ENCODE data around the gene TPO.
A peak's percentile ranks its signal among the peaks of the same experiment; 100 is the strongest.
"Not testable (repeated sequence)": the region's sequence is repeated elsewhere in the genome, so short reads cannot be mapped to it uniquely, and the experiment has no call there.

TPO gene

DNA sequence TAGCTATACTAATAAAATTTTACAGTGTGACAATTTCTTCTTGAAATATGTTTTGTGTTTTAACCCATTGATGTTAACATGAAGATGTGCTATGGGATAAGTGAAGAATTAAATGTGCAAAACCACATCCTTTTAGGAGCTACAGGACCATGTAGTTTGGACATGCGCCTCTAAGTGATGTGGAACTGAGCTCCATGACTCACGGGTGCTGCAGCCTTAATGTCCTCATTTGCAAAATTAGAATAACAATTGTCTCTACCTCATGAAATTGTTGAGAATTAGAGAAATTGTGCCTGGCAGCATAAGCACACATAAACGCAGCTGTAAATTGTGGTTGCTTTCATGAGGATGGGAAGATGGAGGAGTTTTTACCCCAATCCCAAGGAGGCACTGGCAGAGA, 31.6 kb upstream of the TPO start:
- no peak overlapping the region for H3K27ac ChIP-seq (ENCODE audit: low read depth, low read length)
- H3K27me3 ChIP-seq (ENCODE audit: insufficient read depth, low read length): peaks cover 4% of the 10 kb centered on the region
- no peak overlapping the region for H3K9ac ChIP-seq (ENCODE audit: low read depth, low read length)
- H3K36me3 ChIP-seq (ENCODE audit: insufficient read depth, low read length): no peaks in the 10 kb centered on the region
- 59% methylated on average over 3 of the region's 3 CpGs for WGBS
- no peaks in the 10 kb centered on the region for H3K4me1 ChIP-seq (ENCODE audit: insufficient read depth, low read length)
- H3K9me3 ChIP-seq (ENCODE audit: insufficient read depth, low read depth, low read length): no peaks in the 10 kb centered on the region
- no peak overlapping the region for H3K4me3 ChIP-seq (ENCODE audit: low read length)

DNA sequence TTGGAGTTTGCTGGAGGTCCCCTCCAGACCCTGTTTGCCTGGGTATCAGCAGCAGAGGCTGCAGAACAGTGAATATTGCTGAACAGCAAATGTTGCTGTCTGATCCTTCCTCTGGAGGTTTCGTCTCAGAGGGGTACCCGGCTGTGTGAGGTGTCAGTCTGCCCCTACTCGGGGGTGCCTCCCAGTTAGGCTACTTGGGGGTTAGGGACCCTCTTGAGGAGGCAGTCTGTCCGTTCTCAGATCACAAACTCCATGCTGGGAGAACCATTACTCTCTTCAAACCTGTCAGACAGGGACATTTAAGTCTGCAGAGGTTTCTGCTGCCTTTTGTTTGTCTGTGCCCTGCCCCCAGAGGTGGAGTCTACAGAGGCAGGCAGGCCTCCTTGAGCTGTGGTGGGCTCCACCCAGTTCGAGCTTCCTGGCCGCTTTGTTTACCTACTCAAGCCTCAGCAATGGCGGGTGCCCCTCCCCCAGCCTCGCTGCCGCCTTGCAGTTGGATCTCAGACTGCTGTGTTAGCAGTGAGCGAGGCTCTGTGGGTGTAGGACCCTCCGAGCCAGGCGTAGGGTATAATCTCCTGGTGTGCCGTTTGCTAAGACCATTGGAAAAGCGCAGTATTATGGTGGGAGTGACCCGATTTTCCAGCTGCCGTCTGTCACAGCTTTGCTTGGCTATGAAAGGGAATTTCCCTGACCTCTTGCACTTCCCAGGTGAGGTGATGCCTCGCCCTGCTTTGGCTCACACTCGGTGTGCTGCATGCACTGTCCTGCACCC, 25.1 kb upstream of the TPO start:
- H3K36me3 ChIP-seq (ENCODE audit: insufficient read depth, low read length); H3K9me3 ChIP-seq (ENCODE audit: insufficient read depth, low read depth, low read length); H3K4me1 ChIP-seq (ENCODE audit: insufficient read depth, low read length); H3K27ac ChIP-seq (ENCODE audit: low read depth, low read length): not testable (repeated sequence)
- H3K9ac ChIP-seq (ENCODE audit: low read depth, low read length): peak overlapping the region; percentile 80
- WGBS: 6% methylated on average over 18 of the region's 18 CpGs
- peaks cover 10% of the 10 kb centered on the region for H3K27me3 ChIP-seq (ENCODE audit: insufficient read depth, low read length)
- peak overlapping the region; percentile 57 for H3K4me3 ChIP-seq (ENCODE audit: low read length)

DNA sequence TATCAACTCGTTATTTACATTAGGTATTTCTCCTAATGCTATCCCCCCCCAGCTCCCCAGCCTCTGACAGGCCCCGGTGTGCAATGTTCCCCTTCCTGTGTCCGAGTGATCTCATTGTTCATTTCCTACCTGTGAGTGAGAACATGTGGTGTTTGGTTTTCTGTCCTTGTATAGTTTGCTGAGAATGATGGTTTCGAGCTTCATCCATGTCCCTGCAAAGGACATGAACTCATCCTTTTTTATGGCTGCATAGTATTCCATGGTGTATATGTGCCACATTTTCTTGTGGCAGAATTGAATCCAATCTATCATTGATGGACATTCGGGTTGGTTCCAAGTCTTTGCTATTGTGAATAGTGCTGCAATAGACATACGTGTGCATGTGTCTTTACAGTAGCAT, 23.1 kb upstream of the TPO start:
- not testable (repeated sequence) for H3K27ac ChIP-seq (ENCODE audit: low read depth, low read length); H3K4me3 ChIP-seq (ENCODE audit: low read length); H3K4me1 ChIP-seq (ENCODE audit: insufficient read depth, low read length); H3K9ac ChIP-seq (ENCODE audit: low read depth, low read length); H3K36me3 ChIP-seq (ENCODE audit: insufficient read depth, low read length); H3K9me3 ChIP-seq (ENCODE audit: insufficient read depth, low read depth, low read length)
- peaks cover 10% of the 10 kb centered on the region for H3K27me3 ChIP-seq (ENCODE audit: insufficient read depth, low read length)
- WGBS: 87% methylated on average over 6 of the region's 6 CpGs

DNA sequence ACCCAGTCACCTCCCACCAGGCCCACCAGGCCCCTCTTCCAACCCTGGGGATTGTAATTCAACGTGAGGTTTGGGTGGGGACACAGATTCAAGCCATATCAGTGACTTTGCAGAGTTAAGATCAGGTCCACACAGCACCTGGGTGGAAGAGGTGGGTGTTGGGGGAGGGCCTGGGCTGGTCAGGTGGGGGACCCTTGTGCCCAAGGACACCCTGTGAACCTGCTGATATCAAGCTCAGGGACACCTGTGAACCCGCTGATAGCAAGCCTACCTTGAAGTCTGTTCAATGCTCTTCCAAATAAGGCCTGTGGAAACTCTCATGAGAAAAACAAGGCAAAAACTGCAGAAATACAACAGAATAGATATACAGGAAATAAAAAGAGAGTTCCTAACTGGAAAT, 19.9 kb upstream of the TPO start:
- no peak overlapping the region for H3K4me3 ChIP-seq (ENCODE audit: low read length)
- no peaks in the 10 kb centered on the region for H3K36me3 ChIP-seq (ENCODE audit: insufficient read depth, low read length)
- H3K4me1 ChIP-seq (ENCODE audit: insufficient read depth, low read length): peaks cover 3% of the 10 kb centered on the region; the same call in 1 of the 2 replicates
- H3K9ac ChIP-seq (ENCODE audit: low read depth, low read length): no peak overlapping the region
- no peak overlapping the region for H3K27ac ChIP-seq (ENCODE audit: low read depth, low read length)
- no peaks in the 10 kb centered on the region for H3K9me3 ChIP-seq (ENCODE audit: insufficient read depth, low read depth, low read length)
- 0 out of 2 replicates have a peak, but pooled peaks cover 3% of the 10 kb centered on the region for H3K27me3 ChIP-seq (ENCODE audit: insufficient read depth, low read length)
- WGBS: 94% methylated on average over 2 of the region's 2 CpGs

DNA sequence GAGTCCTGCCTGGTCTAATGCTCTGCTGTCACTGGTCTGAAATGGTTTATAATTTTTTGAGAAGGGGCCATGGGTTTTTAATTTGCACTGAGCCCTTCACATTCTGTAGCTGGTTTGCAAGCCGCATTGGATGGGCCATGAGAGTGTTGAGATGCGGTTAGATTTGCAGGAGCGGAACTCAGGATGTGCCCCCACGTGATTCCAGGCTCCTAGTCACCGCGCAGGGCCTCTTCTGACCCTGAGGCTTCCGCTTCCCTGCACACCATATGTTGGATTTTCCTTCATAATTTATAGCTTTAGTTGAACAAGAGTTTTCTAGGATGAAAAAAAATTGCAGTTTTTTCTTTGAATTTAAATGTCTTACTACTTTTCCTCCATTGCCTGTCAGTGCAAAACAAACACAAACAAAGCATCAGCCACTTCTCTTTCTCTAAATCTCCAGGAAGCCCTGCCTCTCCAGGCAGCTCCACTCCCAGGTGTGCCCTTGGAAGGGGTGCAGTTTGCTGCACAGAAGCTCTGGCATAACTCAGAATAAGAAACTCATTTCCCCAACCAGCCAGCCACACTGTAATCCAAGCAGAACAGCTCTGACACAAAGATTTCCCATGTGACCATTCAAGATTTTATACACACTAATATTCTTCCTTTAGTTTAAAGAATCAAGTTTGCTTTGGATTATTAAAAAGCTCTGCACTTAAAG, 18.4 kb upstream of the TPO start:
- H3K4me3 ChIP-seq (ENCODE audit: low read length): no peak overlapping the region
- no peaks in the 10 kb centered on the region for H3K9me3 ChIP-seq (ENCODE audit: insufficient read depth, low read depth, low read length)
- H3K36me3 ChIP-seq (ENCODE audit: insufficient read depth, low read length): no peaks in the 10 kb centered on the region
- H3K27me3 ChIP-seq (ENCODE audit: insufficient read depth, low read length): no peaks in the 10 kb centered on the region
- WGBS: 94% methylated on average over 7 of the region's 7 CpGs
- no peak overlapping the region for H3K27ac ChIP-seq (ENCODE audit: low read depth, low read length)
- H3K4me1 ChIP-seq (ENCODE audit: insufficient read depth, low read length): no peaks in the 10 kb centered on the region
- no peak overlapping the region for H3K9ac ChIP-seq (ENCODE audit: low read depth, low read length)

DNA sequence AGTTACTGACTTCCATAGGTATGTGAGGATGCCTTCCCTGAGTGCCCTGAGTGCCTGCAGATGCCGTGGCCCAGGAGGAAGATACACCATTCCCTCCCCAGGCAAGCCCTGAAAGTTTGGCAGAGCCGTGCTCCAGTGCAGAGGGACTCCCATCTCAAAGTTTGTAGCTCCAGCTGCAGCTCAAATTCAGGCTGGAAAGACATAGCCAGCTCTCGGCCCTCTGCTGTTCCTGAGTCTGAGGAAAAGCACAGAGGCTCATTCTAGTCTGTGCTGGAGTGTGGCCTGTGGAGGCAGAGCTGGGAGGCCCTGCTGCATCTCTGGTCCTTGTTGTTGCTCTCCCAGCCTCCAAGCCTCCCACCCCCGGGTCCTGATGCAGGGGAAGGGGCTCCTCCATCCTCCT, 15.9 kb upstream of the TPO start:
- WGBS: 84% methylated on average over 4 of the region's 4 CpGs
- H3K9me3 ChIP-seq (ENCODE audit: insufficient read depth, low read depth, low read length): no peaks in the 10 kb centered on the region
- no peaks in the 10 kb centered on the region for H3K36me3 ChIP-seq (ENCODE audit: insufficient read depth, low read length)
- H3K27ac ChIP-seq (ENCODE audit: low read depth, low read length): no peak overlapping the region
- H3K4me1 ChIP-seq (ENCODE audit: insufficient read depth, low read length): no peaks in the 10 kb centered on the region
- no peaks in the 10 kb centered on the region for H3K27me3 ChIP-seq (ENCODE audit: insufficient read depth, low read length)
- H3K4me3 ChIP-seq (ENCODE audit: low read length): no peak overlapping the region
- H3K9ac ChIP-seq (ENCODE audit: low read depth, low read length): no peak overlapping the region

DNA sequence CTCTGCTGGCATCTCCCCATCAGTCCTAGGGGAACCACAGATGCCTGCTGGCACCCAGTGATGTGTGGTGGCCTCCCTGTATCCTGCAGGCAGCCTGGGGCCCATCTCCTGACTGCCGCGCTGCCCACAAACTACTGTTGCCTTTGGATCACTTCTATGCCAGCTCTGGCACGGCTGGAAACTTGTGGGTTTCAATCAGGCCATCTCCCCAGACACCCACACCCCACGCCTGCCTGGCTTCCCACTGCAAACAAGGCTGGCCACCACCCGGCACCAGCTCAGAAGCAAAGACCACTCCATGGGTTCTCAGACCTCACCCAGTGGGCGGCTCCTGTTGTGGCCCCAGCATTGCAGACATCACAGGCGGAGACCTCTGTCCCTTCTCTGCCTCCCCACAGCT, 15.1 kb upstream of the TPO start:
- 95% methylated on average over 7 of the region's 7 CpGs for WGBS

DNA sequence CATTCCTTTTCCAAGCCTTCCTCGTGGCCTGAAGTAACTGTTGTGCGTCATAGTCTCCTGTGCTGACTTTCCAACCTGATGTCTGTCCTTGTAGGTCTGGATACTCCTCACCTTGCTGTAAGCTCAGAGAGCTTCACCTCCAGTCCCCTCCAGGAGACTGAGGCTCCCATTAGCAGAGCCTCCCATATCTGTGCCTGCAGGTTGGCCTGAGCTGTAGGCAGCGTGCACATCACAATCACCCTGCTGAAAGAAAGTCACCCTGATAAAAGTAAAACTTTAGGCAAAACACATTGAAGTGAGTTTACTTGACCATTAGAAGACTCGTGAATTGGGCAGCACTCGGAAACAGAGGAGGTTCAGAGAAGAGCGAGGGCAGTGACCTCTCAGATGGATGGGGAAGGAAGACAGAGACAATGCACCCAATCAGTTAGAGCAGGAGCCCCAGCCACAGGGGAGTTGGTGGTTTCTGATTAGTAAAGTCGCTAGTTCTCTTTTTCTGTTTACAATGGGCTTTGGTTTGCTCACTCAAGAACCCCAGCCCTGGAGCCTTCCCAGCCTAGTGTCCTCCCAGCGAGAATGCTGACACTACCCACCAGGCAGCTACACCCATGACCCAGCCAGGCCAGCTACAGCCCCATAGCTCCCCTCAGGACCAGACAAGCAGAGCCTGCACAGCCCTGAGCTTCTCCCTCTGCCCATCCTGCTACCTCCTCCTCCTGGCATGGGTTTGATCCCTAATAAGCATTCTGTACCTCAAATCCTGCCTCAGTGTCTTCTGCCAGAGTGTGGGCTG, 12.1 kb upstream of the TPO start:
- no peaks in the 10 kb centered on the region for H3K27me3 ChIP-seq (ENCODE audit: insufficient read depth, low read length)
- H3K9ac ChIP-seq (ENCODE audit: low read depth, low read length): no peak overlapping the region
- H3K4me1 ChIP-seq (ENCODE audit: insufficient read depth, low read length): no peaks in the 10 kb centered on the region
- WGBS: 90% methylated on average over 8 of the region's 8 CpGs
- H3K36me3 ChIP-seq (ENCODE audit: insufficient read depth, low read length): no peaks in the 10 kb centered on the region
- H3K27ac ChIP-seq (ENCODE audit: low read depth, low read length): no peak overlapping the region
- H3K9me3 ChIP-seq (ENCODE audit: insufficient read depth, low read depth, low read length): no peaks in the 10 kb centered on the region
- no peak overlapping the region for H3K4me3 ChIP-seq (ENCODE audit: low read length)

More for the DNA sequence above, 15.1 kb upstream of the TPO start:
- Histone ChIP-seq H3K36me3 (ENCODE audit: insufficient read depth, low read length) (no peaks in the 10 kb centered on the region), H3K27me3 (ENCODE audit: insufficient read depth, low read length) (no peaks in the 10 kb centered on the region), H3K4me3 (ENCODE audit: low read length) (no peak overlapping the region), H3K27ac (ENCODE audit: low read depth, low read length) (no peak overlapping the region), H3K9ac (ENCODE audit: low read depth, low read length) (no peak overlapping the region), H3K4me1 (ENCODE audit: insufficient read depth, low read length) (no peaks in the 10 kb centered on the region), H3K9me3 (ENCODE audit: insufficient read depth, low read depth, low read length) (no peaks in the 10 kb centered on the region)

DNA sequence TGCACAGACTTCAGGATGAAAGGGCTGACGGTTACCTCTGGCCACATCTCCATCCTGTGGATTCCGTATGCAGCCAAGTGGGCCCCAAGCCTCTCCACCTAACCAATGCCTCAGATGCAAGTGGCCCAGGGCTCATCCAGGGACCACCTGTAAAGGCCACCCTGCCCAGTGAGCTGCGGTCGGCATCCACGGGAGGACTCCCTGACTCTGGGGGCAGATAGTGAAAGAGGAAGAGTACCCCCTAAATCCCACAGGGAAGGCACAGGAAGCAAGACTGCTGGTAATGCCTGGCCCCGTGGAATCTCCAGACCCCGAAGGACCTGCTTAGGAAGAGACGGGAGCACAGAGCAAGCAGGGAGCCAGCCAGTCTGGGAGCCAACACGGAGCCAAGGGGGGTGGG, 11.2 kb upstream of the TPO start:
- Histone ChIP-seq H3K36me3 (ENCODE audit: insufficient read depth, low read length) (no peaks in the 10 kb centered on the region), H3K27ac (ENCODE audit: low read depth, low read length) (no peak overlapping the region), H3K9me3 (ENCODE audit: insufficient read depth, low read depth, low read length) (no peaks in the 10 kb centered on the region), H3K27me3 (ENCODE audit: insufficient read depth, low read length) (no peaks in the 10 kb centered on the region), H3K9ac (ENCODE audit: low read depth, low read length) (no peak overlapping the region), H3K4me1 (ENCODE audit: insufficient read depth, low read length) (no peaks in the 10 kb centered on the region), H3K4me3 (ENCODE audit: low read length) (no peak overlapping the region)
- WGBS: 88% methylated on average over 9 of the region's 9 CpGs

DNA sequence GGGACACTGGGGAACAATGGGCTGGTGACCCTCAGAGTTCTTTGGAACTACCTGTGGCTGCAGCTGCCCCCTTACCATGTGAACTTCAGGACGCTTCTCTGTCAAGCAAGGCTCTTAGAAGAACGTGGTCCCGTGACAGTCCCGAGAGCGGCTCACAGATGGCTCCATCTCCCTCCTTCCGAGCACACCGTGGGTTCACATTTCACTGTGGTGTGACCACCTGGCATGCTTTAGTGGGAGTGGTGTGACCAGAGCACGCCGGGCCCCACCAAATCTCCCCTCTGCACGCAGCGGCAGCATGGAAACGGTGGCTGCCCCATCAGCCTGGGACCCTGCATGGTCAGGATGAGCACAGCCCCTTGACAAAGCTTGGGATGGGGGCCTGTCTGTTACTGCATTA, 9.7 kb upstream of the TPO start:
- Histone ChIP-seq H3K4me1 (ENCODE audit: insufficient read depth, low read length) (no peaks in the 10 kb centered on the region), H3K36me3 (ENCODE audit: insufficient read depth, low read length) (no peaks in the 10 kb centered on the region), H3K9me3 (ENCODE audit: insufficient read depth, low read depth, low read length) (no peaks in the 10 kb centered on the region), H3K9ac (ENCODE audit: low read depth, low read length) (no peak overlapping the region), H3K27me3 (ENCODE audit: insufficient read depth, low read length) (no peaks in the 10 kb centered on the region), H3K27ac (ENCODE audit: low read depth, low read length) (no peak overlapping the region), H3K4me3 (ENCODE audit: low read length) (no peak overlapping the region)
- 91% methylated on average over 12 of the region's 12 CpGs for whole genome bisulfite sequencing

DNA sequence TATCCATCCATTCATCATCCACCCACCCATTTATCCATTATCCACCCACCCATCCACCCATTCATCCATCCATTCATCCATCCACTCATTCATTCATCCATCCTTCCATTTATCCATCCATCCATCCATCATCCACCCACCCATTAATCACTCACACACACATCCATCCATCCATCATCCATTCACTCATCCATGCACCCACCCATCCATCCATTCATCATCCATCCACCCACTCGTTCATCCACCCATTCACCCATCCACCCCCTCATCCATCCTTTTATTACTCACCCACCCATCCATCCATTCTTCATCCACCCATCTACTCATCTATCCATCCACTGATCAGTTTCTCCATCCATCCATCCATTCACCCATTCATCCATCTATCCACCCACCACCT, 8.1 kb upstream of the TPO start:
- Histone ChIP-seq H3K27me3 (ENCODE audit: insufficient read depth, low read length) (no peaks in the 10 kb centered on the region), H3K4me3 (ENCODE audit: low read length) (no peak overlapping the region), H3K27ac (ENCODE audit: low read depth, low read length) (no peak overlapping the region), H3K9me3 (ENCODE audit: insufficient read depth, low read depth, low read length) (no peaks in the 10 kb centered on the region), H3K4me1 (ENCODE audit: insufficient read depth, low read length) (no peaks in the 10 kb centered on the region), H3K36me3 (ENCODE audit: insufficient read depth, low read length) (no peaks in the 10 kb centered on the region), H3K9ac (ENCODE audit: low read depth, low read length) (no peak overlapping the region)
- 86% methylated on average over 1 of the region's 1 CpG for WGBS
